Measurements from ENCODE around the gene IFT88.
A peak's percentile ranks its signal among the peaks of the same experiment; 100 is the strongest.

The IFT88 gene

GRCh38 chr13:20708216-20708615 lies 141.3 kb downstream of the IFT88 start:
- TF ChIP-seq CTCF (conservative IDR thresholded peaks at IDR 0.05; ENCODE audit: control insufficient read depth, insufficient read depth, low read depth, low read length) = no peak
- no peak for DNase-seq (ENCODE audit: low read depth)
- no peak overlapping the region for H3K4me3 ChIP-seq (ENCODE audit: control insufficient read depth, low read depth, low read length)

GRCh38 chr13:20709369-20709768 lies 142.4 kb downstream of the IFT88 start:
- no peak overlapping the region for H3K4me3 ChIP-seq (ENCODE audit: control insufficient read depth, low read depth, low read length)
- no peak for TF ChIP-seq CTCF (conservative IDR thresholded peaks at IDR 0.05; ENCODE audit: control insufficient read depth, insufficient read depth, low read depth, low read length)
- DNase-seq (ENCODE audit: low read depth) = no peak

GRCh38 chr13:20709782-20710181 lies 142.8 kb downstream of the IFT88 start:
- no peak for DNase-seq (ENCODE audit: low read depth)
- TF ChIP-seq CTCF (conservative IDR thresholded peaks at IDR 0.05; ENCODE audit: control insufficient read depth, insufficient read depth, low read depth, low read length) = no peak
- H3K4me3 ChIP-seq (ENCODE audit: control insufficient read depth, low read depth, low read length) = no peak overlapping the region

- DNase-seq (ENCODE audit: low read depth) = no peak
- no peak for TF ChIP-seq CTCF (conservative IDR thresholded peaks at IDR 0.05; ENCODE audit: control insufficient read depth, insufficient read depth, low read depth, low read length)
- no peak overlapping the region for H3K4me3 ChIP-seq (ENCODE audit: control insufficient read depth, low read depth, low read length)
Observed at GRCh38 chr13:20711301-20712044, 144.5 kb downstream of the IFT88 start.

- no peak for DNase-seq (ENCODE audit: low read depth)
Observed at GRCh38 chr13:20713014-20713376, 146.0 kb downstream of the IFT88 start.

GRCh38 chr13:20713751-20714150 lies 146.8 kb downstream of the IFT88 start:
- TF ChIP-seq CTCF (conservative IDR thresholded peaks at IDR 0.05; ENCODE audit: control insufficient read depth, insufficient read depth, low read depth, low read length) = no peak
- no peak overlapping the region for H3K4me3 ChIP-seq (ENCODE audit: control insufficient read depth, low read depth, low read length)
- peak; percentile 70 for DNase-seq (ENCODE audit: low read depth)

More at GRCh38 chr13:20713014-20713376, 146.0 kb downstream of the IFT88 start:
- H3K4me3 ChIP-seq (ENCODE audit: control insufficient read depth, low read depth, low read length) = no peak overlapping the region
- no peak for TF ChIP-seq CTCF (conservative IDR thresholded peaks at IDR 0.05; ENCODE audit: control insufficient read depth, insufficient read depth, low read depth, low read length)

All from fibroblast of mammary gland (primary cell).